Daoy (cell line): Measurements from ENCODE around the gene LGALS12. TPM values are rescaled to one million over a fixed set of nuclear protein-coding genes. Genes with fewer than 3 reads are reported as not detected.
"Not testable (repeated sequence)": the region's sequence is repeated elsewhere in the genome, so short reads cannot be mapped to it uniquely, and the experiment has no call there.

Experiments used
- DNase-seq: peaks from one replicate; pipeline ENCODE4 v3.0.0-alpha.2; 2015; ENCODE audit warnings: low read depth
- total RNA-seq: library from RNA; depleted of rRNA; stranded (reverse); fragments of >200 nt; shearing (Covaris generic); gene quantifications from 2 replicates; pipeline ENCODE4 v1.2.3, GENCODE V29; 2014

Gene LGALS12
- total RNA-seq, 1 experiment from 2014 or later, result not detected

DNA sequence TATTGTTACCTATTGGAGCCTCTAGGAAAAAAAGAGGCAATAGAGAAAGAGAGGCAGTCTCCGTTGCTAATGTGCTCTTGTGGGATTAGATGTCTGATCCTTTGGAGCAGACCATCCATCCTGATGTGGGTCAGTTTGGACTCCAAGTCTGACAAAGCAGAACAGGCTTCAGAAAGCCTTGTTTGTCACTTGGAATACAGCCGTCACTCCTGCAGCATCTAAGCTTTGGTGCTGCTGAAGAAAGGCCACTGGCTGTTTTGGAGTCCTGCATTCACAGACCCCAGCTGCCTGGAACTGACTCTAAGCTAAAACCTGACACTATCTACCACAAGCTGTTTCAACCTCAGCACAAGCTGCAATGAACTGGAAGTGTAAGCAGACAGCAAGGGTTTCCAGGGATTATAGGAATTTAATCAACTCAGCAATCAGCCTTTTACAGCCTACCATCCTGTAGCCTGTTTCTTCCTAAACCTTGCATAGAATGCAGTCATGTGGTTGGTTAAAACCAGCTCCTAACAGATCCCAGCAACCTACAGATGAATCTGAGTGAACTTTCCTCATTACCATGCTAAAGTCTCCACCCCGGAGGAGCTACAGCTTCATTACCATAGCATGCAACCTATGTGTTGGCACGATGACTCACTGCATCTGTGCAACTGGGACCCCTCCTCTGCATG, 27.1 kb downstream of the LGALS12 start:
- no peak for DNase-seq

DNA sequence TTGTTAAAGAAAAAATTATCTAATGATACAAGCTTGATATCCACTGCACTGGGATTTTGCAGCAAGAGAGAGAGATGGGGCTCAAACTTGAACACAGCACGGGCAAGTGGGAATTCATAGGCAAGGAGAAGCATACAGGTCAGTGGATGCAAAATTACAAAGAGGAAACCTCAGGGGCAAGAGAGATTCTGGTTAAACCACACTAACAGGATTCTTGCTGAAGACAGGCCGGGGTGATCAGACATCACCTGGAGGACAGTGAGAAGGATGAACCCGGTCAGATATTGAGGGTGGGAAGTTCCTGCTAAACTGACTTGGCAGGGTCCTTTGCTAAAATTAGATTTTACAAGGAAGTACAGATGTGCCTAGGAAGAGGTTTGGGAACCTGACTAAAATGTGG, 28.2 kb downstream of the LGALS12 start:
- no peak for DNase-seq

GRCh38 chr11:63534895-63535461, 29.1 kb downstream of the LGALS12 start:
- DNase-seq, result no peak

DNA sequence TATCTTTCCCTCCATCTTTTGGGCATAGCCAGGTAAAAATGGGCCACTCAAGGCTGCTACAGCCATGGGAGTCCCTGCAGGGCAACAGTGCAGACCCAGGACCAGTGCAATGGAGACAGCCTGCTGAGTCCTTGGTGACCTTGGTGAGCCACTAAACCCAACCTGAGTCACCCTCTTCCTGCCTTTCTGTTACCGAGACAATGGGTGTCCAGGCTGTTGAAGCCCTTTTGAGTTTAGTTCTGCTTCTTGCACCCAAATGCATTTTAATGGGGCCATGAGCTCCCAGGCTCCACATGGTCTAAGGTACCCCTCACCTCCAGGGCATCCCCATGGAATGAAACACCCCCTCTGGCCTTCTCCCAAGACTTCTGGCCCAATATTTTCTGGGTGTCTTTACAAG, 29.9 kb downstream of the LGALS12 start:
- DNase-seq, result peak; percentile 40

- peak; percentile 57 for DNase-seq
Observed at GRCh38 chr11:63536669-63537292, 30.9 kb downstream of the LGALS12 start, which contains the start of gene PLAAT4. PLAAT4 (plus strand) TSS chr11:63536808; CDS start chr11:63536869, 61 bp downstream.

GRCh38 chr11:63537293-63538101, 31.6 kb downstream of the LGALS12 start:
- DNase-seq, result peak; percentile 43

- not testable (repeated sequence) for DNase-seq
Observed at GRCh38 chr11:63542506-63542905, 36.6 kb downstream of the LGALS12 start.

- DNase-seq, result no peak
Observed at GRCh38 chr11:63543711-63544110, 37.8 kb downstream of the LGALS12 start.

GRCh38 chr11:63547061-63547460, 41.2 kb downstream of the LGALS12 start:
- DNase-seq, result no peak

- no peak for DNase-seq
Observed at GRCh38 chr11:63548178-63548577, 42.3 kb downstream of the LGALS12 start.

DNA sequence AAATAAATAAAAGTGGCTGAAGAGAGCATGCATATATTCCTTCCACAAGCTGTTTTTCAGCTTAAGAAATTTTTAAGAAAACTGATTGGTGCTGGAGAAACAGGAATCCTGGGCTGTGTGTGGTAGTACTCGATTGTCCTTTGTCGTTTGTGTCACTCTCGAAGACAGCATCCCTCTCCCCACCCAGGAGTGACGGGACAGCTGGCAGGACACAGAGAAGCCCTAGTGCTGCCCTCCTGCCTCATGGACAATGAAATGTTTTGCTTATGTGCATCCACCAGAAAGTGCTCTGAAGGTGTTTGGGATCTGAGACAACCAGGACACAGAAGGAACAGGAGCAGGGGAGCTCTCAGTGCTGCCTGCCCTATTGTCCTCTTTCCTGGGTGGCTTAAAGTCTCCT, 43.5 kb downstream of the LGALS12 start:
- no peak for DNase-seq

DNA sequence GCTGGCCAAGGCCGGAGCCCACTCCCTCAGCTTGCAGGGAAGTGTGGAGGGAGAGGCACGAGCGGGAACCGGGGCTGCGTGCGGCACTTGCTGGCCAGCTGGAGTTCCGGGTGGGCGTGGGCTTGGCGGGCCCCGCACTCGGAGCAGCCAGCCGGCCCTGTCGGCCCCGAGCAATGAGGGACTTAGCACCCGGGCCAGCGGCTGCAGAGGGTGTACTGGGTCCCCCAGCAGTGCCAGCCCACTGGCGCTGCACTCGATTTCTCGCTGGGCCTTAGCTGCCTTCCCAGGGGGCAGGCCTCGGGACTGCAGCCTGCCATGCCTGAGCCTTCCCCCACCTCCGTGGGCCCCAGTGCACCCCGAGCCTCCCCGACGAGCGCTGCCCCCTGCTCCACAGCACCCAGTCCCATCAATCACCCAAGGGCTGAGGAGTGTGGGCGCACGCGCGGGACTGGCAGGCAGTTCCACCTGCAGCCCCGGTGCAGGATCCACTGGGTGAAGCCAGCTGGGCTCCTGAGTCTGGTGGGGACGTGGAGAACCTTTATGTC, 44.3 kb downstream of the LGALS12 start:
- DNase-seq, result not testable (repeated sequence)

- no peak for DNase-seq
Observed at GRCh38 chr11:63551091-63551888, 45.4 kb downstream of the LGALS12 start.

DNA sequence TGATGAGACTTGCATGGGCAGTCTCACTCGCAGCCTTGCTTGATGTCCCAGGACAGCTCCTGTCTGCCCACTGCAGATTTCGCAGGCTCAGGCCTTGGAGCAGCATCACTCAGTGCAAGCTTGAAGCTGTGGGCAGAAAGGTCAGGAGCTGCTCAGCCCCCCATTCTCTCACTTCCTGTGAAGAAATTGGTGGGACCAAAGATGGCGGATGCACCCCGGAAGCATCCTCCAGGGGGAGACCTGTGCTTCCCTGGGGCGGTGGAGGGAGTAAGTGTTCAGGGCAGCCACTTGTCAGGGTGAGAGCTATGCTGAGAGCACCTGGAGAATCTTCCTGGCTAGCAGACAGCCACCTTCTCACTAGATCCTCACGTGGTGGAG, 46.0 kb downstream of the LGALS12 start:
- DNase-seq, result no peak

GRCh38 chr11:63552921-63553320, 47.0 kb downstream of the LGALS12 start:
- DNase-seq, result no peak

DNA sequence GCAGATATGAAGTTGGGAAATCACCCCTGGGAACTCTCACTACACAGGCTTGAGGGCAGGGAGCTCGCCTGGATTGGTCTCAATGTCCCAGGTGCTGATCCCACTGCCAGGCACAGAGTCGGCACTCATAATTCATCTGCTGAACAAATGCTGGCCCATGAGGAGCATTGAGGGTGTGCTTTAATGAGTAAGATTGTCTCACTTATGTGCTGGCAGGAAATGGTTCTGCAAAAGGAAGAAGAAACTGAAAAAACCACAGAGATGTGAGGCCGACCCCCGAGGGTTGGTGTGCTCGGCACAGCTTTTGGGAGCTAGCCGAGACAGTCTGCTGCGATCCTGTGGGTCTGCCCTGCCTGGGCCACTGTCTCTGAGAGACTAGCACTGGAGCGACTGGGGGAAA, 47.9 kb downstream of the LGALS12 start:
- peak; percentile 17 for DNase-seq

DNA sequence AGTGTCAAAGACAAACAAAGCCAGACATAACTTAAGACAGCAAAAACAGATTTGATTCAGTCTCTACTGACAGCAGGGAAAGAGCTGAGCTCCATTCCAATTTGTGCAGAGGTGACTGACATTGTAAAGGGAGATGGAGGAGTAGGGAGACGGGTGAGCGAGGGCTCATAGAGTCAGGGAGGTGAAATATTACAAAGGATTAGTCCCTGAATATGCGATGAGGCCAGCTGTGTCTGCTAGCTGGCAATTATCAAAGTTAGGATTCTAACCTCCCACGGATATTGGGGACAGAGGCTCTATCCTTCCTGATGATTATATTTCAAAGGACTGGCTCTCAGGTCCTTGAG, 49.0 kb downstream of the LGALS12 start:
- DNase-seq, result no peak

DNA sequence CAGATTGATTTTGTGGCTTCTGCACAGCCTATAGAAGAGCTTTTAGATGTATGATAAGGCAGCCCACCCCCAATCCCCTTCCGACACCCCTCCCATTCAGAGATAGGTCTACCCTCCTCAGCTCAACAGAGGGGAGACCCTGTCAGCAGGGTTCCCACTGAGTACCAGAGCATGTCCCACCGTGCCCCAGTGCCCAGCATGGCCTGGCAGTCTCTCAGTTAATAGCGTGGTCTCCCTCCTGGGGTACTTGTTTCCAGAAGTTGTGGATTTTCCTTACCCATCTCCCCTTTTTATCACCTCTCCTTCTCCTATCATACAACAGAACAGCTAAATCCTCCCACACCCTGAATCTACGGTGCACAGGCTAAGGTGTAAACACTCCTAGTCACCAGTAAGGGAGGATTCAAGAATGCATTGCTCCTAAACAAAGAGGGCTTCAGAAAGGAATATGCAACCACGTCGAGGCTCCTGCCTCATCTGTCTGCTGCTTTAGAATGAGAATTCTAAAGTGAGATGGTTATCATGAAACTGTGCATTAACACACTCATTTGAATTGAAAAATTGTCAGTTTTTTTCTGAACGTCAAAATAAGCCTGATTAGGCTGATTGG, 50.6 kb downstream of the LGALS12 start:
- no peak for DNase-seq

- DNase-seq, result no peak
Observed at GRCh38 chr11:63557570-63557969, 51.7 kb downstream of the LGALS12 start.

- DNase-seq, result no peak
Observed at GRCh38 chr11:63558459-63559157, 52.7 kb downstream of the LGALS12 start.
